HG02870 (cell line): ENCODE measurements around the gene ABHD17B.
"Not testable (repeated sequence)": the region's sequence is repeated elsewhere in the genome, so short reads cannot be mapped to it uniquely, and the experiment has no call there.

Experiments used
- ATAC-seq: cut with Tn5 transposase; IDR thresholded peaks from one replicate; pipeline ENCODE4 v1.9.1; 2021; ENCODE audit warnings: mild to moderate bottlenecking, moderate library complexity; ENCODE audit not compliant: unreplicated experiment

Gene ABHD17B

DNA sequence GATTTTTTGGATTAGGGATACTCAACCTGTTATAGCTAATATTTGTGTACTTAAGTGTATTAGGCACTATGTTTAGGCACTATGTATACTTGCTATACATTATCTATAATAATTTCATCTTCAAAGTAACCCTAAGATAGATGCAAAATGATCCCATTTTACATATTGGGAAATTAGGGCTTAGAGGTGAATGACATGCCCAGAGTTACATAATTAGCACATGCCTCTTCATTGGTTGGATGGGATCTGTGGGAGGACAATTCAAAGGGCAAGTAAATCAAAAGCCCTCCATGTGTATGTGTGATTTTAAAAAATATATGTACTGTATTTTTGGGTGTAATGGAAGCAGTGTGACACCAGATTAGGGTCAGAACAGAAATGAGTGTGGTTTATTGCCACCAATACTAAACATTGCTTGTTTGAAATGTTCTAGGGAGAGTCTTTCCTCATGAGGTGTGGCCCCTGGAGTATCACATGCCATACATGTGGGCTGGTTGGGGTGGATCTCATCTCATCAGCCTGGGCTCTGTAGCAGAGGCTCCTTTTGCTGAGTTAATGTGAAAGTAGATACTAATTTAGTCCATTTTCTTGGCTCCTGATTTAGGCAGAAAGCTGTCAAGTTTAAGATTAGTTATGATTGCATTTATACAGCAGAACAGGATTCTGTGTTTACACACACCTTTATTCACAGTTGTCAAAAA lies 6.0 kb upstream of the ABHD17B start:
- ATAC-seq, result peak; percentile 89

DNA sequence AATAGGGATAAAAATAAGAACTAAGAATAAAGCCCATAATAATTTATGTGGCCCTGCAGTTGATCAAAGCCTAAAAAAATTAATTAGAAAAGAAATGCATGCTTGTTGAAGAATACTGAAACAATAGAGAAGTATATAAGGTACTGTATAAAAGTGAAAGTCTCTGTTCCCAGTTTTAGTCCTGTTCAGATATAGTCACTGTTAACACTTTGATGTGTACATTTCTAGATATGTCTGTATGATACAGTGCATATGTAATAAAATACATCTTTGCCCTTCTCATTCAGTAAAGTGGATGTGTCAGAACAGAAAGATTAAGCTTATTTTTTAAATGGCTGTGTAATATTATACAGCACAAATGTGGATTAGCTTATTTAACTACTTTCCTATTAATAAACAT lies 4.5 kb upstream of the ABHD17B start:
- ATAC-seq, result no peak

DNA sequence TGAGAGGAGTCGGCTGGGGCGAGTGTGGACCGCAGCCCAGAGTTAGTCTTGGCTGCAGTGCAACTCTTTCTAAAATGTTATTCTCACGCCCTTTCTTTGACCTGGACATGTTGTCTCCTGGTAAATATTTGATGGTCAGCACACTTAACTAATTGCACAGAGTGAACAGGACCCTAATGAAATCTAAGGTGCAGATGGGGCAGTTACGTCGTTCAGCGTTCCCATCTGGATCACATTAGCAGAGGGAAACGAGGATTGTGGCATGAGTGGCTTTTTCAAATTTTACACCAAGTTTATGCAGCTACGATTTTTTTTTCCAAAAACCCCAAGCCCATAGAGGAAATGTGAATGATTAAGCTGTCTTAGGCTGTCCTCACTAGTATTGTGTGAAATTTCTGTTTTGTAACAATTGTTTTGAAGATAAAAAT lies 929 bp upstream of the ABHD17B start:
- no peak for ATAC-seq

DNA sequence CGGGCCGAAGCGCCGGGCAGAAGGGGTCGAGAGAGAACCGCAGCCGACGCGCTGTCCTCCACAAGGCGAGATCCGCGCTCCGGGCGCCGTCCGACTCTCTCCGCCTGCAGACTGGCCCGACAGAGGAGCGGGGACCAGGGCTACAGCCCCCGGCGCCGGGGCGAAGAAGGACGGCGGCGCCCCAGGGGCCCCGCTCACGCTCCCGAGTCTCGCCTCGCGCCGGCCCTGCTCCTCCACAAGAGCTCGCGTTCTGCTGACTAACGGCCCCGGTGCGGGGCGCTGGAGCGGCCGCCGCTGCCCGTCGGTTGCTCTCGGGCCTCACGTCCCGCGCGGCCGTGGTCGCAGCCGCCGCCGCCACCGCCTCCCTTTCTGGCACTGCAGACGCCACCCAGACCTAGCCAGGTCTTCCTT lies 338 bp downstream of the ABHD17B start:
- peak; percentile 11 for ATAC-seq

DNA sequence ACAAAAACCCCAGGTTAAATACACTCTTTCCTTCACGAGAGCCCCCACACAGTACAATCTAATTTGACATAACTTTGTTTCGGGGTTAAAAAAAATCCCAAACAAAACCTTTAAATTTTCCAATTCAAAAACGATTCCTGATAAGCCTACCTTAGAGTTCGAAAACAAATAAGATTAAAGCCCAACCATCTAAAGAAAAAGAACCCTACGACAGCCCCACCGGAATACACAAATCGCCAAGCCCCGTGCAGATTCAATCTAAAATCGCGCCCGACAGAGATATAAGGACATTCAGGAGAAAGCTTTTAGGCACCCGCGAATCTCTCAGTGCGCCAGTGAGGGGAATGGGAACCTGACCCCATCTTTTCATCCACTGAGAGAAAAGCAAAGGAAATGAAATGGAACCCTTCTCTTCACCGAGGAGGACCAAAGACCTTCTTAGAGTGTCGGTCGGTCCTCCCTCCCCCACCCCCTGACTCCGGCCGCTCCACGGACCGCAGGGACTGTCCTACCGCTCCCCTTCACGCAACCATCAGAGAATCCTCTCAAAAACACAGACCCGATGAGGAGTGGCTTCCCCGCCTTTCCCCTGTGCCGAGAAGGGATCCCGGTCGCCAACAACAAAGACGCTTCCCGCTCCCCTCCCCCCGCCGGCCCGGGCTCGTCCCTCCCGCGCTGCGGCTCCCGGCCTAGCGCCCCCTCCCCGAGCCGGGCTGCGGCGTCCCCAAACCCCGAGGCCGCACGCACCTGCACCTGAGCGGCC lies 925 bp downstream of the ABHD17B start:
- ATAC-seq, result peak; percentile 4

DNA sequence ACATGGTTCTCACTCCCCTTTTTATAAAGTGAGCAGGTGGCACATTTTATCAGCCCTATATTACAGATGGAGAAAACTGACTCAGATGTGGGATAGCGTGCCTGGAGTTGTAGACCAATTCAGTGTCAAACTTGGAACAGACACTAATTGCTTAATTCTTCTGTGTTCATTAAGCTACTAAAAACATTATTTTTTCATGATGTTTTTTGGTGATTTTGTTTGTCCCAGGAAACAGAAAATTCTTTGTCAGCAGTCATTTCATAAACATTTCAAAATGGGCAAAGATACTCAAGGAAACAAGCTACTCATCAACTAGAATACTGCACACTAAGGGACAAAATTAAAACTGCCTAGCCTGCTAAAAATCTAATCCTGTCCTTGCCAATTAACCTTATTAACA lies 2.2 kb downstream of the ABHD17B start:
- no peak for ATAC-seq

DNA sequence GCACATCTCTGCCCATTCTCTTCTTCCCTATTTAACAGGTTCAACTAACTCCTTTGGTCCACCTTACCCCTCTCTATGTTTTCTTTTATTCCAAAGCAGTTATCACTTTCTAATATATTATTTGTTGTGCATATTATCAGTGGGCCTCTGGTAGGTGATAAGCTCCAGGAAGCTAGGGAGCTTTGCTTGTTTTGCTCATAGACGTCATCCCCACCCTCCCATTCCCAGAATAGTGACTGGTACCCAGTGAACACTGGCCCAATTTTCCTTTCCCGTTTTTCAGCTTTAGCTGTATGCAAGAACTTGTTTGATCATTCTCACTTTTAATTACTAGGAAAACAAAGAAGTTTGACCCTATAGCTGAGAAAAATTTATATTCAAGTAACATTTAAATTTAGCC lies 6.9 kb downstream of the ABHD17B start:
- ATAC-seq, result no peak

DNA sequence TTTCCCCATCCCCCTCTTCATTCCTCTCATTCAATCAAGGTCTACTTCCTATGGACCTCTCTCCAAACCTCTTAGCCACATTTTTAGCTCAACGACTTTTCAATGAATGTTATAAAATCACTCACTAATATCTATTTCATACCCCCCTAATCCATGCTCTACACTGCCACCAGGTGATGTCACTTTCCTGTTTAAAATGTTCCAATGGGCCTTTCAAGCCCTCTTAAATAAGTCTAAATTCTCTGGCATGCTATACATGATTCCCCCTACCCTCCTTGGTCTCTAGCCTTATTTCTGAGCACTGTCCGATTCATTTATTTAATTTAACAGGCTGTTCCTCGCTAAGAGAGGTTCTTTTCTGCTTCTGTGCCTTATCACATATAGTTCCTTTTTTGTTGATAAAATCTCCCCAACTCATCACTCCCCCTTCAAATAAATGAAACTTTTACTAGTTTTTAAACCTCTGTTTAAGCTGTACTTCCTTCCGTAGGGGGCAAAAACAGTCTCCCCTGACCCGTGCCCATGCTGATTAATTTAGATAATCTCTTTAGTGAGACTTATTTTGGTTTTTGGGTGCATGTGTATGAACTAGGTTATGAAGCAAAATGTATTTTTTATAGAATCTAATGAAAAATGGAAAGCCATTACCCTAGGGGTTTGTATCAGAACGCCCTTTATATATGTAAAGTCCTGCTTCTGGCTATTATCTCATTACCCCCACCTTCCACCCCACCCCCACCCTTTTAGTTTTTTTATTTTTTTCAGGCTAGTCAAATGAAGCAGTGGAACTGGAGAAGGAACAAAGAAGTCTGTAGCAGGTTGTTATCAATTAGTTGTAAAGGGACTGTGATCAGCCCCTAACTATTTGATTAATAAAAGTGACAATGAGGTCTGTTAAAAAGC lies 9.0 kb downstream of the ABHD17B start:
- no peak for ATAC-seq

DNA sequence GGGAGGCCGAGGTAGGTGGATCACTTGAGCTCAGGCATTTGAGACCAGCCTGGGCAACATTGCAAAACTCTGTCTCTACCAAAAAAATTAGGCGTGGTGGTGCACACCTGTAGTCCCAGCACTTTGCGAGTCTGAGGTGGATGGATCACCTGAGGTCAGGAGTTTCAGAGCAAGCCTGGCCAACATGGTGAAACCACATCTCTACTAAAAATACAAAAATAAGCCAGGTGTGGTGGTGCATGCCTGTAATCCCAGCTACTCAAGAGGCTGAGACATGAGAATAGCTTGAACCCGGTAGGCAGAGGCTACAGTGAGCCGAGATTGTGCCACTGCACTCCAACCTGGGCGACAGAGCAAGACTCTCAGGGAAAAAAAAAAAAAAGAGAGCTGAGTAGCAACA lies 12.2 kb downstream of the ABHD17B start:
- ATAC-seq, result not testable (repeated sequence)

DNA sequence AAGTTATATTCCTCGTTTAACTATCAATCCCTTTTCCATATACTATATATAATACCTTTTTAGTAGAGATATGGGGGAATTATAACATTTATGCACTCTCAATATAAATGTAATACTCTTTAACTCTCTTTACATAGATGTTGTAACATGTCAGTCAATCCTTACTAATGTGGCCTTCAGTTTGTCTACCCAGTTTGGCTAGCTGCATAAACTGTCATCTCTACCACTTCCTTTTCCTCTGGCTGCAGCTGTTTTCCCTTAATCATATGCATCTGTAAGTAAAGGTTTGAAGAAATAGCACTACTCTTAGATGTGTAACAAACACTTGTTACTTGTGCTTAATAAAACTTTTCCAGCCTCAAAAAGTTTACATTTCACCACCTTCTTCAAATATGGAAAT lies 13.4 kb downstream of the ABHD17B start:
- peak; percentile 41 for ATAC-seq

DNA sequence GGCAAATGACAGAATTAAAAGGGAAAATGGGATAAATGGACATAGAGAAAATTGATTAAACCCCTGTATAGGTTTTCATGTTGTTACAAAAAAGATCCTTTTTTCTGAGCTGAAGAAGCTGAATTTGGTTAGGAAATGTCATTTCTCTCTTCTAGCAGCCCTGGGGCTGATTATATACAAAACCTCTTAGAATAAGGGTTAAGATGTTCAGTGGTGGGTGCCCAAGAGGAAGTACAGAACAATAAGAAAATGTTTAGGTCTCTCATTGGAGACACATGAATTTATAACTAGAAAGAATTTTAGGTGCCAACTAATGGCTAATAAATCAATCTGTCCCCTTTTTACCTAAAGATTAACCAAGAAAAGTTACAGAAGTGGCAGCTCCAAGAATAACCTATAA lies 14.2 kb downstream of the ABHD17B start:
- ATAC-seq, result no peak

DNA sequence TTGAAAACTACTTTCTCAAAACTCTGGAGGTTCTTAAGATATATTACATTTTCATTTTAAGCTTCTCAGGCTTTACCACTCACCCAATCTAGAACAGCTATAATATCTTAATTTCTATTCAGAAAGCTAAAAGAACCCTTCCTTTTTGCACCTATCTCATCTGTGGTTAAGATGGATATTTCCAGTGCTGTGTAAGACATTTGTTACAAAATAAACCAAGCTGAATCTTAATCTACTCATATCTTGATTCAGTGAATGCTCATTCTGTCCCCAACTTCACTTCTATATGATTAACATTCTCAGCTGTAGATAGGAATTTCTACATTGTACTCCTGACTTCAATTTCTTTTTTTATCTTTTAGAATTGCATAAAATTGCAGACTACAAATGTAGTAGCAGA lies 15.0 kb downstream of the ABHD17B start:
- no peak for ATAC-seq

DNA sequence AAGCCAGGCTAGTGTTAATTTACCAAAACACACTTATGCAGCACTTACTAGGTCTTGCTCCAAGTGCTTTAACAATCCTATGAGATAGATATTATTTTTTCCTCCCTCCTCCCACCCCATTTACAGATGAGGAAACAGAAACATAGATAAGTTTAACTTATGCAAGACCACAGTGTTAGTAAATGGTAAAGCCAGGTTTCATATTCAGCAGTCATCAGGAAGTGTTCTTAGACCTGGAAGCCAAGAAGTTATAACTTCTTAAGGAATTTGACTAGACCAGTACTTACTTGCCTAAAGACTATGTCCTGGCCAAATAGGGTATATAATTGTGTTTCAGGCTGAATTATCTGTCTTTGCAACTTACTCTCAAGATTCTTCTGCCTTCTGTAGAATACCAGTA lies 15.9 kb downstream of the ABHD17B start:
- ATAC-seq, result no peak

DNA sequence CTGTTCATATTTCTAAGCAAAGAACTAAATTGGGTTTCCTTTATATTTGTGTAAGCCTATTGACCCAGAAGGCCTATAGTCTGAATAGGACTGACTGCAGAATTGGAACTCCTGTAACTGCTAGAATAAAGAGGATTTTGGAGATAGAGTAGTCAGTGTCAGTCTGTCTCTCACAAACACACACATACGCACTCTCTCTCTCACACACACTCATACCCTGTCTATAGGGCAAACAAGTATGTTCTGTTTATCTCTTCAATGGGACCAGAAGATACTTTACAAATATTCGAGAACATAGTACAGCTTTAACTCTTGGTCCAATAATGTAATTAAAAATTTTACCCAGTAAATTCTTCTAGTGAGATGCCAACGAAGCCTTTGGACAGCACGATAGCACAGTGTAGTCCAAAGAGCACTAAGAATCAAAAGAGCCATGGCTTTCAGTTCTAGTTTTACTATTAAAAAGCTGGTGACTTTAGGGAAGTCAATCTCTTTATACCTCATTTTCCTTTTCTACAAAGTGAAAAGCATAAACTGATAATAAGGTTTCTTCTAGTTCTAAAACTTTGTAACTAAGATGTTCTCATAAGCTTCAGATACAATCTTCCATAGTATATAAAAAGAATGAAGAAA lies 19.3 kb downstream of the ABHD17B start:
- peak; percentile 47 for ATAC-seq

DNA sequence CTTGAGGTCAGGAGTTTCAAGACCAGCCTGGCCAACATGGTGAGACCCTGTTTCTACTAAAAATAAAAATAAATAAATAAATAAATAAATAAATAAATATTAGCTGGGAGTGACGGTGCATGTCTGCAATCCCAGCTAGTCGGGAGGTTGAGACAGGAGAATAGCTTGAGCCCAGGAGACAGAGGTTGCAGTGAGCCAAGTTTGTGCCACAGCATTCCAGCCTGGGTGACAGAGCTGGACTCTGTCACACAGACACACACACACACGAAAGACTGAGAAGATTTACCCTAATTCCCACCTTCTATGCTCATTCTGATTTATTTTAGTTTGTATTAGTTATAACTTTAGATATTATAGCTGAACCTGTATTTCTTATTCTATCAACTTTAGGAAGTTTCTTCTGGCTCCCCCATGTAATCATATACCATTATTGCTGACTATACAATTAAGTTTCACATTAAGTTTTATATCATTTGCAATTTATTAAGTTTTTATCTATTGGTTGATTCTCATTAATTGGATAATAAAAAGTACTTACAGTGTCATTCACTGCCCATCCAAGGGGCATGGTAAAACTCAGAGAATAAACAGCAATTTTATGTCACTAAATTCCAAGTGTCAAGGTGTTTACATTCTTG lies 20.8 kb downstream of the ABHD17B start:
- ATAC-seq, result no peak

DNA sequence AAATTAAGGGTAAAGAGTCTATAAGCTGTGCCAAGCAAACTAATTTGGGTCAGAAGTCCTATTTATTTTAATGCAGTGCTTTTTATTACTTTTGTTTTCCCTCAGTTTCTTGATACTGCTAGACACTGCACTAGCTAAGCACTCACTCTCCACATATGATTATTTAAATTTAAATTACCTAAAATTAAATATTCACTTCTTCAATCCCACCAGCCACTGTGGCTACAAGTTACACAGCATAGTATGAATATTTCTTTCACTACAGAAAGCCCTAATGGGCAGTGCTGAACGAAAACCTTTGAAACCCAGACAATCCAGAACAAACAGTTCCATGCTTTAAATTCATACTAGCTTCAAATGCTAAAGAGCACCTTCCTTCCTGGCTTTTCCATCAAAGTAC lies 23.6 kb downstream of the ABHD17B start:
- ATAC-seq, result no peak

DNA sequence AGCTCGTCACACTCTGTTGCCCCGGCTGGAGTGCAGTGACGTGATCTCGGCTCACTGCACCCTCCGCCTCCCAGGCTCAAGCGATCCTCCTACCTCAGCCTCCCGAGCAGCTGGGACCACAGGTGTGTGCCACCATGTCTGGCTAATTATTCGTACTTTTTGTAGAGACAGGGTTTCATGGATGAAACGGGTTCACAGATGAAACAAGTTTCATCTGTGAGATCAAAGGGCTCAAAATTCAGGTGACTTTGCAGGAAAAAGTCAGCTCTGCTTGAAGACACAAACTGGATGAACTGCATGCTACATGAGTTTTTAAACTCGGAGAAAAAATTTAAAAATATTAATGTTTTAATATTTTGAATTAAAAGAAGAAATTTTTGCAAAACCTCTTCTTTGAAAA lies 24.5 kb downstream of the ABHD17B start:
- ATAC-seq, result no peak

DNA sequence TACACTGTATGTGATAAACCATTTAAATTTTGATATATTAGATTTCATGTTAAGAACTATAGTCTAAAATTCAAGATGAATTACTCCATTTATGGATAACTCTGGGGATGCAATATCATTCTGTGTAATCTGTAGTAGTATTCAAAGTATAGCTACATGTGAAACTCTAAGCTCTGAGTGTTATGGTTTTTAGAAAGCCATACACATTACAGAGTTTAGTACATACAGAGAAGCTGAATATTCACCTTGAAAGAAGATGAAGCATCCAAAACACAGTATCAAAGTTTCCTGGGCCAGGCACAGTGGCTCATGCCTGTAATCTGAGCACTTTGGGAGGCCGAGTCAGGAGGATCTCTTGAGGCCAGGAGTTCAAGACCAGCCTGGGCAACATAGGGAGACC lies 25.0 kb downstream of the ABHD17B start:
- no peak for ATAC-seq

DNA sequence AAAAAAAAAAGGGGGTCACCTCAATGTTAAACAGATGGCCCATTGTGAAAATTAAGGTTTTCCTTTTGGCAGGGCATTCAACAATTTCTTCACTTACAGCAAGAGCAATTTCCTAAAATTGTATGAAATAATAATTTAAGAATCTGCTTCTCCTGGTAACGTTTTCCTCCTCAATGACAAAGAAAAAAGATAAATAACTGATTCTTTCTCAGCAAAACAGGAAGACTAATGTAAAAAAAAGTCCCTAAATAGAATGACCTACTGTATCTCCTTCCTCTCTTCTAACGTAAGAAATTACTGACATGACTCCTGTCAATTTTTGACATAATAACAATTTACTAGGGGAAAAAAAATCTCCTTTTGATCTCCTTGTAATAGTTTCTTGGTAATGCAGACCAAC lies 25.5 kb downstream of the ABHD17B start:
- ATAC-seq, result no peak

DNA sequence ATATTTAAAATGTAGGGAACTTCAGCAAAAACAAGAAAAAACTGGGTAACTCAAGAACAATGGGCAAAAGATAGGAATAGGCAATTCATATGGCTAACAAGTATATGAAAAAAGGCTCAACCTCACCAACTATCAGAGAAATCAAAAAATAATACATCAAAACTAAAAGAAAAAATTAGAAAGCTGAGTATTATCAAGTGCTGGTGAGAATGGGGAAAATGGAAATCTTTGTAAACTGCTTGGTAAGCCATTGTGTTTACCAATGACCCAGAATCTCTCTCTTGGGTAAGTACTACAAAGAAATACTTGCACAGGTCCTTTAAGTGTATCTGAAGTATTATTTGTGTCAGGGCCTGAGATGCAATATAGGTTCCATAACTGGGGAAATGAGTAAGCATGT lies 27.0 kb downstream of the ABHD17B start:
- no peak for ATAC-seq
